SK-N-SH treated with all-trans-retinoic acid at 6 μM for 48 hours (cell line): ENCODE data around the gene TTLL7.

Source experiments
- ATAC-seq: fragments of 200-7000 bp; cut with Tn5 transposase; 3 replicates; pipeline ENCODE4 v1.9.1; 2020; ENCODE audit warnings: mild to moderate bottlenecking, moderate library complexity
- ARNTL ChIP-seq: fragments of 450-650 bp; formaldehyde crosslinking; IDR thresholded peaks from 2 replicates; pipeline ENCODE4 v1.5.0; 2020; ENCODE audit warnings: low read depth, mild to moderate bottlenecking, moderate library complexity, borderline replicate concordance
- BACH2 ChIP-seq: fragments of 250-450 bp; sonication (Bioruptor Pico); IDR thresholded peaks from 2 replicates; pipeline ENCODE4 v1.9.0; 2021; ENCODE audit warnings: mild to moderate bottlenecking, borderline replicate concordance
- CREB5 ChIP-seq: fragments of 250-450 bp; sonication (Bioruptor Pico); IDR thresholded peaks from 2 replicates; pipeline ENCODE4 v1.5.1; 2020; ENCODE audit warnings: low read depth, mild to moderate bottlenecking, moderate library complexity
- CSDC2 ChIP-seq: fragments of 250-450 bp; sonication (Bioruptor Pico); IDR thresholded peaks from 2 replicates; pipeline ENCODE4 v1.5.0; 2020; ENCODE audit warnings: mild to moderate bottlenecking, moderate library complexity
- CSRNP3 ChIP-seq: fragments of 250-450 bp; sonication (Bioruptor Pico); IDR thresholded peaks from 2 replicates; pipeline ENCODE4 v1.5.1; 2021; ENCODE audit warnings: mild to moderate bottlenecking, moderate library complexity
- ESRRG ChIP-seq: fragments of 250-450 bp; sonication (Bioruptor Pico); IDR thresholded peaks from 2 replicates; pipeline ENCODE4 v1.6.1; 2021; ENCODE audit warnings: mild to moderate bottlenecking
- GLIS3 ChIP-seq: fragments of 250-450 bp; sonication (Bioruptor Pico); IDR thresholded peaks from 2 replicates; pipeline ENCODE4 v1.5.0; 2020; ENCODE audit warnings: mild to moderate bottlenecking, moderate library complexity
- ISL1 ChIP-seq: fragments of 250-450 bp; sonication (Bioruptor Pico); IDR thresholded peaks from 2 replicates; pipeline ENCODE4 v2.1.2; 2022; ENCODE audit warnings: mild to moderate bottlenecking, moderate library complexity
- OSR1 ChIP-seq: fragments of 250-450 bp; sonication (Bioruptor Pico); IDR thresholded peaks from 2 replicates; pipeline ENCODE4 v1.8.0; 2022; ENCODE audit warnings: moderate library complexity, mild to moderate bottlenecking, inconsistent platforms
- PATZ1 ChIP-seq: fragments of 250-450 bp; sonication (Bioruptor Pico); IDR thresholded peaks from 2 replicates; pipeline ENCODE4 v1.8.0; 2020; ENCODE audit warnings: mild to moderate bottlenecking, moderate library complexity, borderline replicate concordance
- POU6F1 ChIP-seq: fragments of 250-450 bp; sonication (Bioruptor Pico); IDR thresholded peaks from 2 replicates; pipeline ENCODE4 v1.8.0; 2021; ENCODE audit warnings: low read depth, mild to moderate bottlenecking, moderate library complexity, borderline replicate concordance
- PPARA ChIP-seq: fragments of 250-450 bp; sonication (Bioruptor Pico); IDR thresholded peaks from 2 replicates; pipeline ENCODE4 v1.5.0; 2020; ENCODE audit warnings: mild to moderate bottlenecking, borderline replicate concordance
- RARB ChIP-seq: fragments of 250-450 bp; sonication (Bioruptor Pico); IDR thresholded peaks from 2 replicates; pipeline ENCODE4 v1.8.0; 2021; ENCODE audit warnings: mild to moderate bottlenecking, moderate library complexity
- SNAI2 ChIP-seq: fragments of 250-450 bp; sonication (Bioruptor Pico); IDR thresholded peaks from 2 replicates; pipeline ENCODE4 v1.5.0; 2020; ENCODE audit warnings: mild to moderate bottlenecking, moderate library complexity
- TCF4 ChIP-seq: fragments of 250-450 bp; sonication (Bioruptor Pico); IDR thresholded peaks from 2 replicates; pipeline ENCODE4 v1.8.0; 2021; ENCODE audit warnings: mild to moderate bottlenecking, moderate library complexity, borderline replicate concordance
- TOX ChIP-seq: fragments of 250-450 bp; sonication (Bioruptor Pico); IDR thresholded peaks from 2 replicates; pipeline ENCODE4 v1.8.0; 2021; ENCODE audit warnings: mild to moderate bottlenecking, moderate library complexity, borderline replicate concordance
- ZC3H10 ChIP-seq: fragments of 250-450 bp; sonication (Bioruptor Pico); IDR thresholded peaks from 2 replicates; pipeline ENCODE4 v1.5.1; 2021; ENCODE audit warnings: mild to moderate bottlenecking, moderate library complexity
- ZFP3 ChIP-seq: fragments of 250-450 bp; sonication (Bioruptor Pico); IDR thresholded peaks from 2 replicates; pipeline ENCODE4 v1.5.0; 2020; ENCODE audit warnings: mild to moderate bottlenecking, moderate library complexity
- ZFP30 ChIP-seq: fragments of 450-650 bp; formaldehyde crosslinking; IDR thresholded peaks from 2 replicates; pipeline ENCODE4 v1.5.0; 2022; ENCODE audit warnings: mild to moderate bottlenecking, moderate library complexity
- ZNF565 ChIP-seq: fragments of 450-650 bp; formaldehyde crosslinking; conservative IDR thresholded peaks from 2 replicates; pipeline ENCODE4 v1.5.0; 2020; ENCODE audit warnings: low read depth, mild to moderate bottlenecking, moderate library complexity
- ZNF70 ChIP-seq: fragments of 450-650 bp; formaldehyde crosslinking; IDR thresholded peaks from 2 replicates; pipeline ENCODE4 v1.5.0; 2020; ENCODE audit warnings: mild to moderate bottlenecking, moderate library complexity
- ZNF8 ChIP-seq: fragments of 450-650 bp; formaldehyde crosslinking; IDR thresholded peaks from 2 replicates; pipeline ENCODE4 v1.5.0; 2020; ENCODE audit warnings: mild to moderate bottlenecking, moderate library complexity

TTLL7 gene

GRCh38 chr1:83998205-83998497 lies 781 bp downstream of the TTLL7 start:
- no peak for TF ChIP-seq ZNF8
- no peak for TF ChIP-seq TOX
- TF ChIP-seq PATZ1 (CRISPR knock-in tag) = no peak
- no peak for TF ChIP-seq ZNF565 (CRISPR knock-in tag)
- no peak for TF ChIP-seq ZFP30 (CRISPR knock-in tag)
- TF ChIP-seq RARB (CRISPR knock-in tag) = no peak
- no peak for TF ChIP-seq CSRNP3 (CRISPR knock-in tag)
- TF ChIP-seq TCF4 (CRISPR knock-in tag) = no peak
- no peak for TF ChIP-seq POU6F1
- TF ChIP-seq GLIS3 = no peak
- no peak for TF ChIP-seq BACH2 (CRISPR knock-in tag)
- ATAC-seq = no peak; the same call in 2 of the 3 replicates

GRCh38 chr1:83997631-83998030 lies 1.3 kb downstream of the TTLL7 start:
- no peak for ATAC-seq
- TF ChIP-seq ZC3H10 = no peak
- TF ChIP-seq ZFP3 = no peak
- no peak for TF ChIP-seq ZNF70 (CRISPR knock-in tag)
- TF ChIP-seq TCF4 (CRISPR knock-in tag) = no peak
- TF ChIP-seq ZNF8 = no peak
- no peak for TF ChIP-seq CREB5
- no peak for TF ChIP-seq PPARA
- no peak for TF ChIP-seq PATZ1 (CRISPR knock-in tag)
- no peak for TF ChIP-seq BACH2 (CRISPR knock-in tag)
- no peak for TF ChIP-seq CSDC2
- no peak for TF ChIP-seq CSRNP3 (CRISPR knock-in tag)
- TF ChIP-seq POU6F1 = no peak
- TF ChIP-seq ESRRG (CRISPR knock-in tag) = no peak
- no peak for TF ChIP-seq OSR1 (CRISPR knock-in tag)
- TF ChIP-seq ARNTL (CRISPR knock-in tag) = no peak
- TF ChIP-seq TOX = no peak
- TF ChIP-seq SNAI2 = no peak

GRCh38 chr1:83996621-83997020 lies 2.3 kb downstream of the TTLL7 start:
- TF ChIP-seq ZNF565 (CRISPR knock-in tag) (no peak), GLIS3 (no peak), CREB5 (peak; percentile 71; the same call in 1 of the 2 replicates), ZC3H10 (no peak), ISL1 (CRISPR knock-in tag) (peak; percentile 90), SNAI2 (0 out of 2 replicates have a peak, but pooled peaks have one; percentile 49), TOX (no peak), CSRNP3 (CRISPR knock-in tag) (no peak)

More at GRCh38 chr1:83996621-83997020, 2.3 kb downstream of the TTLL7 start:
- peak; percentile 64 for ATAC-seq
